HG03439 (cell line): ENCODE data around the gene PGBD2.
"Not testable (repeated sequence)": the region's sequence is repeated elsewhere in the genome, so short reads cannot be mapped to it uniquely, and the experiment has no call there.

Experiments
- ATAC-seq: cut with Tn5 transposase; IDR thresholded peaks from one replicate; pipeline ENCODE4 v1.9.1; 2021; ENCODE audit warnings: mild to moderate bottlenecking, moderate library complexity; ENCODE audit not compliant: unreplicated experiment

PGBD2 gene

DNA sequence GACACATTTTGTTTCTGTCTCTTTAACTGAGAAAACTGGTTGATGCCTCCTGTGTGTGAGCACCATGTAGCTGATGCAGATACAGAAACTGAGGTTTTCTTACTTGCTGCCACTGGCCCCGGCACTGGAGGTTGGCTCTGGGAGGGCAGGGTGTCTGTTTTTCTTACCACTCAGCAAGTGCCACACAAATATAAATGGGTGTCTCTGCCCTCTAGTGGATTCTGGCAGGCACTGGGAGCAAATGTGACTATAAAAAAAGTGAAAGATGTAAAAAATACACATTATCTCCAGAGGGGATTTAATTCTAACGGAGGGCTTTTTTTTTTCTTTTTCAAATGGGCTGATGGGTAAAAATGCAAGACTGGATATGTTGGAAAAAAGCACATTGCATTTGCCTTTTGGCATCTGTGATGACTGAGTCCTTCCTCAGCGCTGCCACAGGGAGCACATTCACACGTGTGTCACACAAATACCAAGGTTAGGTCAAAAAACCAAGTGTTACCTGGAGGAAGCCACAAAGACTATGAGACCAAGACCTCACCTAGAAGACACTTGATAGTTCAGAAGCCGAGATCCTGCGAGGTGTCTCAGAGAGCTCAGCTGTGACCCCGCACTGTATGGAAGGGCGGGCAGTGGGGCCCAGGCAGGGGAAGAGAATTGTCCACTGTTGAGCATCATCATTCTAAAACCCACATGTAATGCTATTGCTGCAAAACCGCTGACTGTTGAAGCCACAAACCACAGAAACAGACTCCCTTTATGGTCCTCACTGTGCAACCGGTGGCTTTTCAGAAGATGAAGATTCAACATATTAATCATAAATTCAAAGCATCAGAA lies 18.9 kb downstream of the PGBD2 start:
- ATAC-seq: peak; percentile 95

DNA sequence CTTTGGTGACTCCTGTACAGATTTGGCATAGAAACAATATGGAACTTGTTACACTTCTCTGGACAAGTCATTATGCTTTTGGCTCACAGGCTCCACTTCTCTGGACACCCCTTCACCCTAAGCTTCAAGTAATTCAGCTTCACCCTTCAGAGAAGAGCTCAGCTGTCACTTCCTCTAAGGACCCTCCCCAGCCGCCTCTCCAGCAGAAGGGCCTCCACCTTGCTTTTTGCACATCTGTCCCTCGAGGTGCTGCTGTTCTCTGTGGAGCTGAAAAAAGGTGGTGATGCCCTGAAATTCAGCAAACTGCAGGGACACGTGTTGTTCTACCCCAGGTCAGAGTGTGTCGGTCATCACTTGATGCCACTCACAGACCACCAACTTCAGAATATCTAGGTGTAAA lies 19.8 kb downstream of the PGBD2 start:
- ATAC-seq: not testable (repeated sequence)

DNA sequence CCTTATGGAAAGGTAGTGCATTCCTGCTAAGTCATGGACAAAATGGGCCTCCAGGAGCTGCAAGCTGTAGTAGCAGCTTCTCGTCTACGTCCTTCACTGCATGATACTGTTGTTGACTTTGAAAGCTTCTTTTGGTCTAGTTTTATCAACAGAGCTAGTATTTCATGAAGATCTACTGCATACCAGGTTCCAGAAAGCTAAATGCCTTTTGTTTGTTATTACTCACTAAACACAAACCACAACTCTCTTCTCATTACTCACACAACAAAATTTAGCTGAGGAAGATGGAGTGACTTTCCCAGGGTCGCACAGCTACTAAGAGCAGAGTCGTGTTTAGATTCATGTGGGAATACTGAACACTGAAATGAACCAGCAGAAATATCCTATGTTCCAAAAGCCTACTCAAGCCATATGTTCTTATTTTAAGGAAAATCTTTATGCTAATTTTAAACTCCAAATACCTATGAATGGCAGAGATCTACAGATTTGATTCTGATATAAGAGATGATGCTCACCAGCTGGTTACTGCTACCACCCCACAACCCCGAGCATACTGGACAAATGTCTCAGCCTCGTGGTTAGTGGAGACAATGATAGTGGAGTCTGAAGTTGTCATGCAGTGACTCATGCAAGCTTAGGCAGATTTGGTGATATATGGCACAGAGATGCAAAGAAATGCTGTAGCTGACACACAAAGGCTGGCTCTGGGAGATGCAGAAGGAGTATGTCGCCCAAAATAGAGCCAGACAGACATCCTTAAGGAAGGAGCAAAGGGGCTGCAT lies 20.6 kb downstream of the PGBD2 start:
- ATAC-seq: no peak

DNA sequence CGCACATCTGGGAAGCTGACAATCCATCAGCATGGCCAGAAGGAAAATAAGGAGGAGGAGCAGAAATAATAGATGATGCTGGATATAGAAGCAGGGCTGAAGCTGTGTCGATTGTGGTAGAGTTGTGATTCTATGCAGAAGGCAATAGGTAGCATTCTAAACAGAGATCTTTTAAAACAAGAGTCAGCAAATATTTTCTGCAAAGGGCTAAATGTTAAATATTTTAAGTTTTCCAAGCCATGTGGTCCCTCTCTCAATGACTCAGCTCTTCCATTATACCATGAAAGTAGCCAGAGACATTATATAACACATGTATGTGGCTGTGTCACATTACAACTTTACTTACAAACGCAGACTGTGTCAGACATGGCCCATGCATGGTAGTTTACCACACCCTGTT lies 21.2 kb downstream of the PGBD2 start:
- ATAC-seq: not testable (repeated sequence)

DNA sequence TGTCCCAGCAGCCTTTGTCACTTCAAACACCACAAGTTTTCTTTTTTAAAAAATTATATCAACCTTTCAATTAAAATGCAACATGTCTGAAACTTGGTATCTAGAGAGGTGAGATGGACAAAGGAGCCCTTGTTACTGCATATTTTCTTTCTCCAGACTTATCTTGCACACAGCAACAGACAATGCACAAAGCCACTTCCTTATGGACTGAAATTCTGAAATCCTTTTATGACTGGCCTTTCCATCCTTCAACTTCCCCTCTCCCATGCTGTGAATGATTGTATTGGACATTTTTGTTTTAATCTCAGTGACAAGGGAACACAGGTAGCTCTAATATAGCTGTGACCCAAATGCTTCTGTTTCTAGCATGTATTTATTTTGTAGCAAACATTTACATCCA lies 22.1 kb downstream of the PGBD2 start:
- not testable (repeated sequence) for ATAC-seq

DNA sequence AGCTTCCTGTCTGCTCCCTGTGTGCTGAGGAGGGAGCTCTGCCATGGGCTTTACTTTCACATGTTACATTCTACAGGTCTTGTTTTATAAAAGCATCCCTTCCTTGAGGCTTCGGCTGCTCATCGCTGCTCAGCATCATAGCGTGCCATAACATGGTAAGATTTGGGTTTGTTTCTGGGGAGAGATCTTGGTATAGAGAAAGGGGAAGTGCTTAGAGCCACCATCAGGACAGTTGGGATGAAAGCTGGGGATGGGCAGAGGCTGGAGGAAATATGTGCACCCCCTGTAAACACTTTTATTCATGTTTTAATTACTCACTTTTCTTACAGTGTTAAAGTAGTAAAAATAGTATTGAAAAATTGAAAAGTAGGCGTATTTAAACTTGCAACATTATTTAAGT lies 24.0 kb downstream of the PGBD2 start:
- ATAC-seq: not testable (repeated sequence)

DNA sequence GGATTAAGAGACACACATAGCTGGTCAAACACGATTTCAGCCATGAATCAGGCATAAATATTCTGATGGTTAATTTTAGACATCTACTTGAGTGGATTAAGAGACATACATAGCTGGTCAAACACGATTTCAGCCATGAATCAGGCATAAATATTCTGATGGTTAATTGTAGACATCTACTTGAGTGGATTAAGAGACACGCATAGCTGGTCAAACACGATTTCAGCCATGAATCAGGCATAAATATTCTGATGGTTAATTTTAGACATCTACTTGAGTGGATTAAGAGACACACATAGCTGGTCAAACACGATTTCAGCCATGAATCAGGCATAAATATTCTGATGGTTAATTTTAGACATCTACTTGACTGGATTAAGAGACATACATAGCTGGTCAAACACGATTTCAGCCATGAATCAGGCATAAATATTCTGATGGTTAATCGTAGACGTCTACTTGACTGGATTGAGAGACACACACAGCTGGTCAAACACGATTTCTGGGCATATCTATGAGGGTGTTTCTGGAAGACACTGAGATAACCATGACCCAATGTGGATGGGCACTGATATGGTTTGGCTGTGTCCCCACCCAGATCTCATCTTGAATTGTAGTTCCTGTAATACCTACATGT lies 32.3 kb downstream of the PGBD2 start:
- not testable (repeated sequence) for ATAC-seq

DNA sequence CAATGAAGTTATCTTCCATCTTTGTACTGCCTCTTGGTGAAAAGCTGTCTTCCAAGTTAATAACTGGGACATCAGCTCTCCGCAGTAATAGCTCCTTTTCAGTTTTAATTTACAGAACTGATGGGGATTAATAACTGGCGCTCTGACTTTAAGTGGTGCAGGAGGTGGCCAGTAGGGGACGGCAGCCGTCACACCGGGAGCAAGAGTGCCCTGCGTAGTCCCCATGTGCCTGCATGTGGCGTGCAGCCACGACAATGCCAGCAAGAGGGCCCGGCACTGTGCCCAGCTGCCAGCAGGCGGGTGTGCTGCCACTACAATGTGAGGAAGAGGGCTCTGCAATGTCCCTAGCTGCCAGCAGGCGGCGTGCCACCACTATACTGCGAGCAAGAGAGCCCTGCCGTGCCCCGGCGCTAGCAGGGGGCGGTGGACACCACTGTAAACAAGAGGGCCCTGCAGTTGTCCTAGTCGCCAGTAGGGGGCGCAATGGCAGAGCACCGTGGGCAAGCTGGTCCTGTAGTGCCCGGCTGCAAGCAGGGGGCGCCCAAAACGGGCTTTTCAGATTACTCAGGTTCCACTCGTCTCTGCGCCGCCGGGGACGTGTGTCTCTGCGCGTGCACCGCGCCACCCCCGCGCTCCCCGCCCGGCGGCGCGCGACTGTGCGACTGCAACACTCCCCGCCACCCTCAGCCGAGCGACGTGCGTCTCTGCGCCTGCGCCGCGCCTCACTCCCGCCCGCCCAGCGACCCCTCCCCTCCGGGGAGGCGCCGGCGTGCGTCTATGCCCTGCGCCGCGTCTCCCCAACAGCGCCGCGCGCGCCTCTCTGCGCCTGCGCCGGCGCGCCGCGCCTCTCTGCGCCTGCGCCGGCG lies 38.3 kb downstream of the PGBD2 start:
- ATAC-seq: not testable (repeated sequence)

DNA sequence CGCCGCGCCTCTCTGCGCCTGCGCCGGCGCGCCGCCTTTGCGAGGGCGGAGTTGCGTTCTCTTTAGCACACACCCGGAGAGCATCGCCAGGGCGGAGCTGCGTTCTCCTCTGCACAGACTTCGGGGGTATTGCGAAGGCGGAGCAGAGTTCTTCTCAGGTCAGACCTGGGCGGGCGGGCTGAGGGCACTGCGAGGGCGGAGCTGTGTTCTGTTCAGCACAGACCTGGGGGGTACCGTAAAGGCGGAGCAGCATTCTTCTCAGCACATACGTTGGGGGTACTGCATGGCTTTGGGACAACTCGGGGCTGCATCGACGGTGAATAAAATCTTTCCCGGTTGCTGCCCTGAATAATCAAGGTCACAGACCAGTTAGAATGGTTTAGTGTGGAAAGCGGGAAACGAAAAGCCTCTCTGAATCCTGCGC lies 39.0 kb downstream of the PGBD2 start:
- not testable (repeated sequence) for ATAC-seq

DNA sequence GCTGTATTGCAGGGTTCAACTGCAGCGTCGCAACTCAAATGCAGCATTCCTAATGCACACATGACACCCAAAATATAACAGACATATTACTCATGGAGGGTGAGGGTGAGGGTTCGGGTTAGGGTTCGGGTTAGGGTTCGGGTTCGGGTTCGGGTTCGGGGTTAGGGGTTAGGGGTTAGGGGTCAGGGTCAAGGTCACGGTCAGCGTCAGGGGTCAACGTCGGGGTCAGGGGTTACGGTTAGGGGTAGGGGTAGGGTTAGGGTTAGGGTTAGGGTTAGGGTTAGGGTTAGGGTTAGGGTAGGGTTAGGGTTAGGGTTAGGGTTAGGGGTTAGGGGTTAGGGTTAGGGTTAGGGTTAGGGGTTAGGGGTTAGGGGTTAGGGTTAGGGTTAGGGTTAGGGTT lies 39.4 kb downstream of the PGBD2 start:
- ATAC-seq: not testable (repeated sequence)

DNA sequence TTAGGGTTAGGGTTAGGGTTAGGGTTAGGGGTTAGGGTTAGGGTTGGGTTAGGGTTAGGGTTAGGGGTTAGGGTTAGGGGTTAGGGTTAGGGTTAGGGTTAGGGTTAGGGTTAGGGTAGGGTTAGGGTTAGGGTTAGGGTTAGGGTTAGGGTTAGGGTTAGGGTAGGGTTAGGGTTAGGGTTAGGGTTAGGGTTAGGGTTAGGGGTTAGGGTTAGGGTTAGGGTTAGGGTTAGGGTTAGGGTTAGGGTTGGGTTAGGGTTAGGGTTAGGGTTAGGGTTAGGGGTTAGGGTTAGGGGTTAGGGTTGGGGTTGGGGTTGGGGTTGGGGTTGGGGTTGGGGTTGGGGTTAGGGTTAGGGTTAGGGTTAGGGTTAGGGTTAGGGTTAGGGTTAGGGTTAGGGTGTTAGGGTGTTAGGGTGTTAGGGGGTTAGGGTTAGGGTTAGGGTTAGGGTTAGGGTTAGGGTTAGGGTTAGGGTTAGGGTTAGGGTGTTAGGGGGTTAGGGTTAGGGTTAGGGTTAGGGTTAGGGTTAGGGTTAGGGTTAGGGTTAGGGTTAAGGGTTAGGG lies 39.9 kb downstream of the PGBD2 start:
- not testable (repeated sequence) for ATAC-seq
